Activated CD4-positive, alpha-beta T cell treated with anti-CD3 and anti-CD28 coated beads, Interleukin-2, amount 10 ng/mL, durations not matched to agents 24 days and 14 days (primary cell): ENCODE results near the gene ZP4. TPM values are rescaled to one million over a fixed set of nuclear protein-coding genes. Genes with fewer than 3 reads are reported as not detected.
"Not testable (repeated sequence)": the region's sequence is repeated elsewhere in the genome, so short reads cannot be mapped to it uniquely, and the experiment has no call there.

Experiments used
- DNase-seq: peaks from one replicate; pipeline ENCODE4 v3.0.0; 2022
- H3K27ac Mint-ChIP-seq: one replicate; pipeline ENCODE4 v1.8.0; 2022; ENCODE audit warnings: mild to moderate bottlenecking, mixed read lengths
- H3K27me3 Mint-ChIP-seq: one replicate; pipeline ENCODE4 v1.8.0; 2022; ENCODE audit warnings: mixed read lengths
- H3K36me3 Mint-ChIP-seq: one replicate; pipeline ENCODE4 v1.8.0; 2022; ENCODE audit warnings: low read depth, mild to moderate bottlenecking, mixed read lengths
- H3K4me1 Mint-ChIP-seq: one replicate; pipeline ENCODE4 v1.8.0; 2021; ENCODE audit warnings: mixed read lengths
- H3K4me3 Mint-ChIP-seq: one replicate; pipeline ENCODE4 v1.8.0; 2022; ENCODE audit warnings: mild to moderate bottlenecking, moderate library complexity, mixed read lengths
- H3K9me3 Mint-ChIP-seq: one replicate; pipeline ENCODE4 v1.8.0; 2021; ENCODE audit warnings: mixed read lengths
- intact Hi-C: fragments of 100-400 bp; cut with micrococcal nuclease; formaldehyde crosslinking; loops from one replicate; pipeline ENCODE4 v1.15.1; 2023
- total RNA-seq: library from RNA; stranded (reverse); gene quantifications from 2 replicates; pipeline ENCODE4 v1.2.3, GENCODE V29; 2022

The ZP4 gene
- total RNA-seq, 1 donor from 2014 or later: not detected

- Mint-ChIP-seq H3K27me3 (peaks cover 3% of the 10 kb centered on the region), H3K9me3 (no peaks in the 10 kb centered on the region), H3K36me3 (no peaks in the 10 kb centered on the region), H3K27ac (no peak overlapping the region), H3K4me1 (peaks cover 4% of the 10 kb centered on the region), H3K4me3 (peak overlapping the region; percentile 35)
- DNase-seq: peak; percentile 67
- intact Hi-C loops: no loop called here
These were observed 26.1 kb downstream of the ZP4 start for GRCh38 chr1:237864338-237865244.

GRCh38 chr1:237863234-237863633 is 27.5 kb downstream of the ZP4 start:
- H3K27ac Mint-ChIP-seq: no peak overlapping the region
- H3K36me3 Mint-ChIP-seq: no peaks in the 10 kb centered on the region
- no peak for DNase-seq
- intact Hi-C loops: no loop called here
- no peak overlapping the region for H3K4me3 Mint-ChIP-seq
- peaks cover 3% of the 10 kb centered on the region for H3K27me3 Mint-ChIP-seq
- H3K4me1 Mint-ChIP-seq: peaks cover 4% of the 10 kb centered on the region
- H3K9me3 Mint-ChIP-seq: no peaks in the 10 kb centered on the region

DNA sequence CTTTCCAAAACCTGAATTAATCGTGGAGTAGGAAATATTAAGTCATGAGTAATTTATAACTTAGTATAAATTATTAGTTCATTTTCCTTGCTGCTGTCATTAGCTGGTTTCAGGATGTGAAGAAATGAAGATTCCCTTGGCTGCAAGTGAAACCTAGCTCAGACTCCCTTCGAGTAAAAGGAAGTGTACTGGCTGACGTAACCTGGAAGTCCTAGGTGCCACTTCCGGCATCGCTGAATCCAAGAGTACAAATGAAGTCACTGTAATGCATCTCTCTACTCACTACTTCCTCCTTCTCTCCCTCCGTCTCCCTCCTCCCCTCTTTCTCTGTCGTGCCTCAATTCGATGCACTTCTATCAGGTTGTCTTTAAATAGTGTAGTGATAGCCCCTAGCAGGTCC is 28.8 kb downstream of the ZP4 start:
- Mint-ChIP-seq H3K36me3 (no peaks in the 10 kb centered on the region), H3K9me3 (no peaks in the 10 kb centered on the region), H3K4me3 (no peak overlapping the region), H3K4me1 (peaks cover 4% of the 10 kb centered on the region), H3K27me3 (peaks cover 3% of the 10 kb centered on the region), H3K27ac (no peak overlapping the region)
- DNase-seq: no peak
- intact Hi-C loops: no loop called here

DNA sequence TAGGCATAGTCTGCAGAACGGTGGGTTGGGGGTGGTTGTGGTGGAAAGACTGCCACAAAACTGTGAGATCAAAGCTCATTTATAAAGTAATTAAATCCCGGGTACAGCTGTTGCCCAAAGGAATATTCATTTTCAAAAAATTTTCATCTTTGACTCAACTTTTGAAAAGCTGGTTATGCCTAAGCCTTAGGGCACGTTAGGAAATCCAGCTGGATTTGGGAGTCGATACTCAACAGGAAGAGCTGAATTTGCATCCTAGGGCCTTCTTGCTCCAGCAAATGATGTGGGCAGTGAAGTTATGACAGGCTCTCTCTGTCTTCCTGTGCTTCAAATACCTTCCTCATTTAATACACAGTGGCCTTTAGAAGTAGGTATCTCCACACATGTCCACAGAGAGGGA is 31.7 kb downstream of the ZP4 start:
- H3K9me3 Mint-ChIP-seq: no peaks in the 10 kb centered on the region
- no peaks in the 10 kb centered on the region for H3K27me3 Mint-ChIP-seq
- H3K27ac Mint-ChIP-seq: no peak overlapping the region
- no peak for DNase-seq
- no peaks in the 10 kb centered on the region for H3K4me1 Mint-ChIP-seq
- H3K4me3 Mint-ChIP-seq: no peak overlapping the region
- H3K36me3 Mint-ChIP-seq: no peaks in the 10 kb centered on the region
- intact Hi-C loops: no loop called here

- H3K27ac Mint-ChIP-seq: no peak overlapping the region
- no peaks in the 10 kb centered on the region for H3K36me3 Mint-ChIP-seq
- no peaks in the 10 kb centered on the region for H3K9me3 Mint-ChIP-seq
- no peak overlapping the region for H3K4me3 Mint-ChIP-seq
- DNase-seq: no peak
- no peaks in the 10 kb centered on the region for H3K27me3 Mint-ChIP-seq
- intact Hi-C loops: no loop called here
- H3K4me1 Mint-ChIP-seq: no peaks in the 10 kb centered on the region
These were observed 33.3 kb downstream of the ZP4 start for GRCh38 chr1:237857455-237857854.

GRCh38 chr1:237852342-237852741 is 38.4 kb downstream of the ZP4 start:
- Mint-ChIP-seq H3K36me3 (no peaks in the 10 kb centered on the region), H3K27me3 (no peaks in the 10 kb centered on the region), H3K4me1 (no peaks in the 10 kb centered on the region), H3K27ac (no peak overlapping the region), H3K4me3 (no peak overlapping the region), H3K9me3 (peaks cover 5% of the 10 kb centered on the region)
- intact Hi-C loops: no loop called here
- DNase-seq: no peak

GRCh38 chr1:237851210-237851845 is 39.4 kb downstream of the ZP4 start:
- Mint-ChIP-seq H3K9me3 (peaks cover 5% of the 10 kb centered on the region), H3K4me3 (no peak overlapping the region), H3K36me3 (no peaks in the 10 kb centered on the region), H3K27me3 (no peaks in the 10 kb centered on the region), H3K27ac (no peak overlapping the region), H3K4me1 (no peaks in the 10 kb centered on the region)
- peak; percentile 63 for DNase-seq
- intact Hi-C loops: no loop called here

- intact Hi-C loops, H3K4me3 Mint-ChIP-seq, H3K9me3 Mint-ChIP-seq, H3K27ac Mint-ChIP-seq, DNase-seq, H3K27me3 Mint-ChIP-seq, H3K4me1 Mint-ChIP-seq, H3K36me3 Mint-ChIP-seq: not testable (repeated sequence)
These were observed 47.2 kb downstream of the ZP4 start for GRCh38 chr1:237843516-237843915.

DNA sequence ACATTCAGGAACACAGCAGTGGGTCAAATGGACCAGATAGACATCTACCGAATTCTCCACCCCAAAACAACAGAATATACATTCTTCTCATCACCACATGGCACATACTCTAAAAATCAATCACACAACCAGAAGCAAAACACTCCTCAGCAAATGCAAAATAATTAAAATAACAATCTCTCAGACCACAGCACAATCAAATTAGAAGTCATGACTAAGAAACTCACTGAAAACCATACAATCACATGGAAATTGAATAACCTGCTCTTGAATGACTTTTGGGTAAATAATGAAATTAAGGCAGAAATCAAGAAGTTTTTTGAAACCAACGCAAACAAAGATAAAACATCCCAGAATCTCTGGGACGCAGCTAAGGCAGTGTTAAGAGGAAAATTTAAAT is 49.2 kb downstream of the ZP4 start:
- DNase-seq: no peak
- Mint-ChIP-seq H3K4me3 (no peak overlapping the region), H3K27ac (no peak overlapping the region), H3K36me3 (no peaks in the 10 kb centered on the region), H3K9me3 (no peaks in the 10 kb centered on the region), H3K4me1 (no peaks in the 10 kb centered on the region), H3K27me3 (no peaks in the 10 kb centered on the region)
- intact Hi-C loops: no loop called here

DNA sequence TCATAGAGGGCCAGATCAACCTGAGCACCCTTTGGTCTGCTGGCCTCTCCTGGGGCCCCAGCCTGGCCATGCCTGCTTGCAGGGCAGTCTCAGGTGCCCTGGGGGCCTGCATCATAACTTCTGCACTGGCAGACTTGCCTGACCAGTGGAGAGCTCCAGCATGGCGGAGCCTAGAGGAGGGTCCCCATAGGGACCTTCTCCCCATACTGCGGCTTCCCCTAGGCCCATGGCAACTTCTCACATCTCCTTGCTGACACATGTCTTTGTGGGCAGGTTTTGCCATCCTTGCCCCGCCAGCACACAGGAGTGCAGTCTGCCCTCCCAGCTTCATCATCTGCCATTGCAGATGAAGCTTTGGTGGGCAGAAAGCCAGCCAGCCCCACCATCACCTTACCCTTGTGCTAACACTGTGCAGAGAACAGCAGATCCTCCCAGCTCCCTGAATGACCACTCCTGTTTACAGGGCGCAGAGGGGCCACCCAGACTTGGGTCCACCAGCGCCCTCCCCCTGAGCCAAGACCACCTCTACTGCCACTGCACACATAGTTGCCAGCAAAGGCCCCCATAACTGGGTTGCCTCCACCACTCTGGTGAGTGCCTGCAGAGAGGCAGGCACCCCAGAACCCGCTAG is 51.7 kb downstream of the ZP4 start:
- Mint-ChIP-seq H3K4me1 (no peaks in the 10 kb centered on the region), H3K27me3 (no peaks in the 10 kb centered on the region), H3K9me3 (no peaks in the 10 kb centered on the region), H3K4me3 (no peak overlapping the region), H3K36me3 (no peaks in the 10 kb centered on the region), H3K27ac (no peak overlapping the region)
- intact Hi-C loops: no loop called here
- DNase-seq: no peak

- DNase-seq: no peak
- no peak overlapping the region for H3K27ac Mint-ChIP-seq
- no peaks in the 10 kb centered on the region for H3K27me3 Mint-ChIP-seq
- H3K4me1 Mint-ChIP-seq: no peaks in the 10 kb centered on the region
- H3K4me3 Mint-ChIP-seq: no peak overlapping the region
- H3K9me3 Mint-ChIP-seq: no peaks in the 10 kb centered on the region
- intact Hi-C loops: no loop called here
- H3K36me3 Mint-ChIP-seq: no peaks in the 10 kb centered on the region
These were observed 52.4 kb downstream of the ZP4 start for GRCh38 chr1:237838320-237838719.

GRCh38 chr1:237834461-237834860 is 56.3 kb downstream of the ZP4 start:
- no peaks in the 10 kb centered on the region for H3K9me3 Mint-ChIP-seq
- no peak overlapping the region for H3K27ac Mint-ChIP-seq
- intact Hi-C loops: no loop called here
- no peak for DNase-seq
- no peaks in the 10 kb centered on the region for H3K4me1 Mint-ChIP-seq
- no peaks in the 10 kb centered on the region for H3K36me3 Mint-ChIP-seq
- no peak overlapping the region for H3K4me3 Mint-ChIP-seq
- no peaks in the 10 kb centered on the region for H3K27me3 Mint-ChIP-seq

DNA sequence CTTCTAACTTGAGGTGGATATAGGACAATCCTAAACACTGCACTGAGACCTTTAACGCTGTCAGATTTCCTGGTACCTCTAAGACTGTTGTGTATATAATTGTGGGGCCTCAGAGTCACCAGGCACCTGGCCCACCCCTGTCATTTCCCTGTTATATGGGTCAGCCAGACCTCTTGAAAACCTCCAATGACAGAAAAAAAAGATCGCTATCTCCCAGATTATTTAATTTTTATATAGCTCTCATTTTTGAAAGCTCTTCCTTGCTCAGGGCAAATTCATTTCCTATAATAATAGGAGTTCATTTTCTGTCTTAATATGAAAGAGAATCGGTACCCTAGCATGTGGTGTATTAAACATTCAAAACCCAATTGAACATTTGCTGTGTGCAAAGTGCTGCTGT is 56.7 kb downstream of the ZP4 start:
- intact Hi-C loops: no loop called here
- H3K9me3 Mint-ChIP-seq: no peaks in the 10 kb centered on the region
- H3K27me3 Mint-ChIP-seq: no peaks in the 10 kb centered on the region
- no peak for DNase-seq
- no peaks in the 10 kb centered on the region for H3K4me1 Mint-ChIP-seq
- no peak overlapping the region for H3K4me3 Mint-ChIP-seq
- no peaks in the 10 kb centered on the region for H3K36me3 Mint-ChIP-seq
- H3K27ac Mint-ChIP-seq: no peak overlapping the region

DNA sequence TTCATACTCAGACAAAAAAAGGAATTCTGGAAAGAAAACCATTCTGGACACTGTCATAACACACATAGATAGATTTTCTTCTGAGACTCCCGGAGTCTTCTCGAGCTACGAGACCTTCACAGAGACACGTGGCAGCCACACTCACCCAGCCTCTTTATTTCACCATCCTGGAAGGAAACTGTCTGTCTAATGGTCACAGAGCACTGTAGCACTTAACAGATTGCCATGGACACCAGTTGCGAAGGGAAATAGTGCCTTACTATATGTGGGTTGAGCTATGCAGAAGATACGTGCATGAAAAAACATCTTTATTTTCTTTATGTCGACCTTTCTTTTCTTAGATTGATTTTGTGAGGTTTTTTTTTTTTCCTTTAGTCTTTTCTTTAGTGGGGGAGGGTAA is 57.9 kb downstream of the ZP4 start:
- Mint-ChIP-seq H3K9me3 (no peaks in the 10 kb centered on the region), H3K27ac (no peak overlapping the region), H3K27me3 (no peaks in the 10 kb centered on the region), H3K4me3 (no peak overlapping the region), H3K4me1 (no peaks in the 10 kb centered on the region), H3K36me3 (no peaks in the 10 kb centered on the region)
- no peak for DNase-seq
- intact Hi-C loops: no loop called here
